AG10803 (cell line): Measurements from ENCODE around the gene C19orf38.
"Not testable (repeated sequence)": the region's sequence is repeated elsewhere in the genome, so short reads cannot be mapped to it uniquely, and the experiment has no call there.

Experiments
- DNase-seq: peaks from one replicate; pipeline ENCODE4 v3.0.0; 2010; ENCODE audit warnings: low read depth
- H3K4me3 ChIP-seq: 2 replicates; pipeline ENCODE4 v1.5.1; 2011; ENCODE audit warnings: mild to moderate bottlenecking, low read length, control low read depth
- CTCF ChIP-seq: conservative IDR thresholded peaks from 2 replicates; pipeline ENCODE4 v1.5.1; 2011; ENCODE audit warnings: mild to moderate bottlenecking, low read length, control low read depth, inconsistent platforms

C19orf38 gene

GRCh38 chr19:10871711-10872545, 23.7 kb downstream of the C19orf38 start:
- DNase-seq: no peak
- peak; percentile 19 for TF ChIP-seq CTCF
- H3K4me3 ChIP-seq: peak overlapping the region; percentile 83

- H3K4me3 ChIP-seq: peak overlapping the region; percentile 83
- DNase-seq: no peak
- TF ChIP-seq CTCF: no peak
These were observed 24.4 kb downstream of the C19orf38 start for GRCh38 chr19:10872546-10873107.

- no peak overlapping the region for H3K4me3 ChIP-seq
- TF ChIP-seq CTCF: no peak
- no peak for DNase-seq
These were observed 25.8 kb downstream of the C19orf38 start for GRCh38 chr19:10874024-10874423.

- DNase-seq: no peak
- no peak for TF ChIP-seq CTCF
- no peak overlapping the region for H3K4me3 ChIP-seq
These were observed 28.4 kb downstream of the C19orf38 start for GRCh38 chr19:10876459-10877240.

- not testable (repeated sequence) for H3K4me3 ChIP-seq, DNase-seq
These were observed 29.4 kb downstream of the C19orf38 start for GRCh38 chr19:10877608-10878007.

- no peak for DNase-seq
- H3K4me3 ChIP-seq: no peak overlapping the region
- TF ChIP-seq CTCF: no peak
These were observed 30.0 kb downstream of the C19orf38 start for GRCh38 chr19:10878253-10878652.

GRCh38 chr19:10881403-10882107, 33.3 kb downstream of the C19orf38 start:
- no peak for TF ChIP-seq CTCF
- H3K4me3 ChIP-seq: no peak overlapping the region
- DNase-seq: no peak
